ENCODE measurements around the gene BPTF. TPM values are rescaled to one million over a fixed set of nuclear protein-coding genes. Genes with fewer than 3 reads are reported as not detected.

BPTF gene

Small RNA genes lying within 50 kb of the gene (small RNA-seq; reads per million reads assigned to genes)
- not detected for gene RN7SL622P (ENCODE audit: low read depth)

Data from mesenchymal stem cell (in vitro differentiated cells and primary cell).